ENCODE measurements around the gene C16orf86. TPM values are rescaled to one million over a fixed set of nuclear protein-coding genes. Genes with fewer than 3 reads are reported as not detected.

C16orf86 gene
- total RNA-seq, 1 experiment from 2014 or later: 4.9 TPM

DNA sequence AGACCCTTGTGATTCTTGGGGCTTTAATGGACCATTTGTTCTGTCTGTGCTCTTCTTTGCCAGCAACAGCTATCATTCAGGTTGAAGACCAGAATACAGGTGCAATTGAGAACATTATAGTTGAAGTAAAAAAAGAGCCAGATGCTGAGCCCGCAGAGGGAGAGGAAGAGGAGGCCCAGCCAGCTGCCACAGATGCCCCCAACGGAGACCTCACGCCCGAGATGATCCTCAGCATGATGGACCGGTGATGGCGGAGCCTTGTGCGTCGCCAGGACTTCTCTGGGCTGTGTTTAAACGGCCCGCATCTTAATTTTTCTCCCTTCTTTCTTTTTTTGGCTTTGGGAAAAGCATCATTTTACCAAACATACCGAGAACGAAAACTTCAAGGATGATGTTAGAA is 29.0 kb upstream of the C16orf86 start:
- TF ChIP-seq ZNF425 (CRISPR knock-in tag; conservative IDR thresholded peaks at IDR 0.05): no peak
- no peak for TF ChIP-seq SP1 (CRISPR knock-in tag; conservative IDR thresholded peaks at IDR 0.05)
- TF ChIP-seq ATF6 (CRISPR knock-in tag; IDR thresholded peaks at IDR 0.05): no peak
- no peak for TF ChIP-seq ZNF396 (CRISPR knock-in tag; IDR thresholded peaks at IDR 0.05; ENCODE audit: borderline replicate concordance)
- TF ChIP-seq, protein P1, sequence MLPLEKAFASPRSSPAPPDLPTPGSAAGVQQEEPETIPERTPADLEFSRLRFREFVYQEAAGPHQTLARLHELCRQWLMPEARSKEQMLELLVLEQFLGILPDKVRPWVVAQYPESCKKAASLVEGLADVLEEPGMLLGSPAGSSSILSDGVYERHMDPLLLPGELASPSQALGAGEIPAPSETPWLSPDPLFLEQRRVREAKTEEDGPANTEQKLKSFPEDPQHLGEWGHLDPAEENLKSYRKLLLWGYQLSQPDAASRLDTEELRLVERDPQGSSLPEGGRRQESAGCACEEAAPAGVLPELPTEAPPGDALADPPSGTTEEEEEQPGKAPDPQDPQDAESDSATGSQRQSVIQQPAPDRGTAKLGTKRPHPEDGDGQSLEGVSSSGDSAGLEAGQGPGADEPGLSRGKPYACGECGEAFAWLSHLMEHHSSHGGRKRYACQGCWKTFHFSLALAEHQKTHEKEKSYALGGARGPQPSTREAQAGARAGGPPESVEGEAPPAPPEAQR (CRISPR knock-in tag; IDR thresholded peaks at IDR 0.05): no peak
- TF ChIP-seq, protein P2, sequence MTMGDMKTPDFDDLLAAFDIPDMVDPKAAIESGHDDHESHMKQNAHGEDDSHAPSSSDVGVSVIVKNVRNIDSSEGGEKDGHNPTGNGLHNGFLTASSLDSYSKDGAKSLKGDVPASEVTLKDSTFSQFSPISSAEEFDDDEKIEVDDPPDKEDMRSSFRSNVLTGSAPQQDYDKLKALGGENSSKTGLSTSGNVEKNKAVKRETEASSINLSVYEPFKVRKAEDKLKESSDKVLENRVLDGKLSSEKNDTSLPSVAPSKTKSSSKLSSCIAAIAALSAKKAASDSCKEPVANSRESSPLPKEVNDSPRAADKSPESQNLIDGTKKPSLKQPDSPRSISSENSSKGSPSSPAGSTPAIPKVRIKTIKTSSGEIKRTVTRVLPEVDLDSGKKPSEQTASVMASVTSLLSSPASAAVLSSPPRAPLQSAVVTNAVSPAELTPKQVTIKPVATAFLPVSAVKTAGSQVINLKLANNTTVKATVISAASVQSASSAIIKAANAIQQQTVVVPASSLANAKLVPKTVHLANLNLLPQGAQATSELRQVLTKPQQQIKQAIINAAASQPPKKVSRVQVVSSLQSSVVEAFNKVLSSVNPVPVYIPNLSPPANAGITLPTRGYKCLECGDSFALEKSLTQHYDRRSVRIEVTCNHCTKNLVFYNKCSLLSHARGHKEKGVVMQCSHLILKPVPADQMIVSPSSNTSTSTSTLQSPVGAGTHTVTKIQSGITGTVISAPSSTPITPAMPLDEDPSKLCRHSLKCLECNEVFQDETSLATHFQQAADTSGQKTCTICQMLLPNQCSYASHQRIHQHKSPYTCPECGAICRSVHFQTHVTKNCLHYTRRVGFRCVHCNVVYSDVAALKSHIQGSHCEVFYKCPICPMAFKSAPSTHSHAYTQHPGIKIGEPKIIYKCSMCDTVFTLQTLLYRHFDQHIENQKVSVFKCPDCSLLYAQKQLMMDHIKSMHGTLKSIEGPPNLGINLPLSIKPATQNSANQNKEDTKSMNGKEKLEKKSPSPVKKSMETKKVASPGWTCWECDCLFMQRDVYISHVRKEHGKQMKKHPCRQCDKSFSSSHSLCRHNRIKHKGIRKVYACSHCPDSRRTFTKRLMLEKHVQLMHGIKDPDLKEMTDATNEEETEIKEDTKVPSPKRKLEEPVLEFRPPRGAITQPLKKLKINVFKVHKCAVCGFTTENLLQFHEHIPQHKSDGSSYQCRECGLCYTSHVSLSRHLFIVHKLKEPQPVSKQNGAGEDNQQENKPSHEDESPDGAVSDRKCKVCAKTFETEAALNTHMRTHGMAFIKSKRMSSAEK (CRISPR knock-in tag; IDR thresholded peaks at IDR 0.05; ENCODE audit: borderline replicate concordance): no peak
- no peak for TF ChIP-seq SMAD3 (CRISPR knock-in tag; IDR thresholded peaks at IDR 0.05; ENCODE audit: borderline replicate concordance)
- Mint-ChIP-seq H3K36me3 (peaks cover 37% of the 10 kb centered on the region), H3K4me1 (no peaks in the 10 kb centered on the region), H3K9me3 (no peaks in the 10 kb centered on the region), H3K4me3 (no peak overlapping the region), H3K27me3 (ENCODE audit: low read depth) (no peaks in the 10 kb centered on the region), H3K27ac (peak overlapping the region; percentile 23; the same call in 1 of the 2 replicates)
- ATAC-seq (no peak), DNase-seq (ENCODE audit: low spot score) (no peak)
- POLR2A ChIA-PET: no interaction called here
- CTCF ChIA-PET: interaction anchor here (3.2 kb wide), 1 partner anchor 91 kb away, joined by 15 read pairs; no protein-coding TSS in a partner anchor

DNA sequence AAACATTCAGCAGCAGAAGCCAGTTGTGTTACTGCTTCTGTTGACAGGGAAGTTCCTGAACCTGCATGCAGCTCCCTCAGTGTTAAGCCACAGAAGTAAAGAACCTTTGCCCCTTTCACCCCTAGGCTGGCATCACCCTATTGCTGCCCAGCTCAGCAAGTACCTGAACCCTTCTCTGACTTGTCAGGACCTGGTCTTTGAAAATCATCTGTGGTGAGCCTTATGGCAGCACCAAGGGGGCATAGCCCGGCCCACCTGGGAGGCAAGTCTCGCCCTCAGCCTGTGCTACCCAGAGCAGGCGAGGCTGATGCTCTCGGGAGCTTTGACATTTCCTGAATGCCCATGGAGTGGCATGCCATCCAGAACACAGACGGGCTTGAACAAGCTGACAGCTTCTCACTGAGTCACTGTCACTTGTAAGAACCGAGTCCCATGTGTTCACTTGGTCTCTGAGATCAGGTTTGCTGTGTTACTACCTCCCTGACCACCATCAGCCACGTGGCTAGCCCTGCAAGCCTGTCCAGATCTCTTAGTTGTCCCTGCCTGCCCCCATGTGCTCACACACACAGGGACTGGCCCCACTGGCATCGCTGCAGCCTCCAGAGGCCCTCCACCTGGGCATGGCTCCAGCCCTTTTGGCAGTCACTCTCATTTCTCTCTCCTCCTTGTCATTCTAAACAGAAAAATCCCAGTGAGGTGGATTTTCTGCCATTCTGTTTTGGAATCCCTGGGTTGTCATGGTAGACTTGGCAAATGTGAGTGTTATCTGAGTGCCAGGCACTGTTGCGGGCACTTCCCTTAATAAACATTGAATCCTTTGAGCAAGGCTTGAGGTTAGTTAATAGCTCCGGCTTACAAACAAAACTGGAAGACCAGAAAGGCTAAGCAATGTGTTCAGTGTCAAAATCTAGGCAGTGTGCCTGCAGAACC is 24.6 kb upstream of the C16orf86 start:
- no peak overlapping the region for H3K27ac Mint-ChIP-seq
- no peak for ATAC-seq
- H3K9me3 Mint-ChIP-seq: no peaks in the 10 kb centered on the region
- peaks cover 26% of the 10 kb centered on the region for H3K27me3 Mint-ChIP-seq (ENCODE audit: low read depth)
- POLR2A ChIA-PET: interaction anchor here (1.1 kb wide), 1 partner anchor 80 kb away, joined by 3 read pairs; no protein-coding TSS in a partner anchor
- no peak overlapping the region for H3K4me3 Mint-ChIP-seq
- CTCF ChIA-PET: interaction anchor here (0.7 to 9.6 kb wide), 7 partner anchors 19 to 121 kb away, joined by 3 to 197 read pairs (median 4); partner anchors contain the start of genes ACD and PARD6A
- DNase-seq (ENCODE audit: low spot score): no peak
- no peaks in the 10 kb centered on the region; the same call in 1 of the 2 replicates for H3K4me1 Mint-ChIP-seq
- H3K36me3 Mint-ChIP-seq: peaks cover 21% of the 10 kb centered on the region
- TF ChIP-seq, protein P3, sequence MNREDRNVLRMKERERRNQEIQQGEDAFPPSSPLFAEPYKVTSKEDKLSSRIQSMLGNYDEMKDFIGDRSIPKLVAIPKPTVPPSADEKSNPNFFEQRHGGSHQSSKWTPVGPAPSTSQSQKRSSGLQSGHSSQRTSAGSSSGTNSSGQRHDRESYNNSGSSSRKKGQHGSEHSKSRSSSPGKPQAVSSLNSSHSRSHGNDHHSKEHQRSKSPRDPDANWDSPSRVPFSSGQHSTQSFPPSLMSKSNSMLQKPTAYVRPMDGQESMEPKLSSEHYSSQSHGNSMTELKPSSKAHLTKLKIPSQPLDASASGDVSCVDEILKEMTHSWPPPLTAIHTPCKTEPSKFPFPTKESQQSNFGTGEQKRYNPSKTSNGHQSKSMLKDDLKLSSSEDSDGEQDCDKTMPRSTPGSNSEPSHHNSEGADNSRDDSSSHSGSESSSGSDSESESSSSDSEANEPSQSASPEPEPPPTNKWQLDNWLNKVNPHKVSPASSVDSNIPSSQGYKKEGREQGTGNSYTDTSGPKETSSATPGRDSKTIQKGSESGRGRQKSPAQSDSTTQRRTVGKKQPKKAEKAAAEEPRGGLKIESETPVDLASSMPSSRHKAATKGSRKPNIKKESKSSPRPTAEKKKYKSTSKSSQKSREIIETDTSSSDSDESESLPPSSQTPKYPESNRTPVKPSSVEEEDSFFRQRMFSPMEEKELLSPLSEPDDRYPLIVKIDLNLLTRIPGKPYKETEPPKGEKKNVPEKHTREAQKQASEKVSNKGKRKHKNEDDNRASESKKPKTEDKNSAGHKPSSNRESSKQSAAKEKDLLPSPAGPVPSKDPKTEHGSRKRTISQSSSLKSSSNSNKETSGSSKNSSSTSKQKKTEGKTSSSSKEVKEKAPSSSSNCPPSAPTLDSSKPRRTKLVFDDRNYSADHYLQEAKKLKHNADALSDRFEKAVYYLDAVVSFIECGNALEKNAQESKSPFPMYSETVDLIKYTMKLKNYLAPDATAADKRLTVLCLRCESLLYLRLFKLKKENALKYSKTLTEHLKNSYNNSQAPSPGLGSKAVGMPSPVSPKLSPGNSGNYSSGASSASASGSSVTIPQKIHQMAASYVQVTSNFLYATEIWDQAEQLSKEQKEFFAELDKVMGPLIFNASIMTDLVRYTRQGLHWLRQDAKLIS (CRISPR knock-in tag; IDR thresholded peaks at IDR 0.05; ENCODE audit: borderline replicate concordance): no peak
- TF ChIP-seq GRHL2 (CRISPR knock-in tag; IDR thresholded peaks at IDR 0.05; ENCODE audit: insufficient replicate concordance, severe bottlenecking) (no peak), ZNF138 (CRISPR knock-in tag; conservative IDR thresholded peaks at IDR 0.05) (no peak), USF2 (CRISPR knock-in tag; IDR thresholded peaks at IDR 0.05) (no peak), GTF2I (CRISPR knock-in tag; conservative IDR thresholded peaks at IDR 0.05) (no peak), SMAD3 (CRISPR knock-in tag; IDR thresholded peaks at IDR 0.05; ENCODE audit: borderline replicate concordance) (no peak), AR (CRISPR knock-in tag; IDR thresholded peaks at IDR 0.05) (no peak)

Measured in WTC11 (cell line).